Activated CD4-positive, alpha-beta T cell treated with anti-CD3 and anti-CD28 coated beads, Interleukin-2, Interleukin-4, amounts not matched to agents 100 ng/mL and 50 ng/mL, durations not matched to agents 16 hours and 8 hours (primary cell): ENCODE data around the gene PPP2R5D.

Experiments used
- DNase-seq: peaks from one replicate; pipeline ENCODE4 v3.0.0-alpha.2; 2020; ENCODE audit warnings: low spot score

Gene PPP2R5D

DNA sequence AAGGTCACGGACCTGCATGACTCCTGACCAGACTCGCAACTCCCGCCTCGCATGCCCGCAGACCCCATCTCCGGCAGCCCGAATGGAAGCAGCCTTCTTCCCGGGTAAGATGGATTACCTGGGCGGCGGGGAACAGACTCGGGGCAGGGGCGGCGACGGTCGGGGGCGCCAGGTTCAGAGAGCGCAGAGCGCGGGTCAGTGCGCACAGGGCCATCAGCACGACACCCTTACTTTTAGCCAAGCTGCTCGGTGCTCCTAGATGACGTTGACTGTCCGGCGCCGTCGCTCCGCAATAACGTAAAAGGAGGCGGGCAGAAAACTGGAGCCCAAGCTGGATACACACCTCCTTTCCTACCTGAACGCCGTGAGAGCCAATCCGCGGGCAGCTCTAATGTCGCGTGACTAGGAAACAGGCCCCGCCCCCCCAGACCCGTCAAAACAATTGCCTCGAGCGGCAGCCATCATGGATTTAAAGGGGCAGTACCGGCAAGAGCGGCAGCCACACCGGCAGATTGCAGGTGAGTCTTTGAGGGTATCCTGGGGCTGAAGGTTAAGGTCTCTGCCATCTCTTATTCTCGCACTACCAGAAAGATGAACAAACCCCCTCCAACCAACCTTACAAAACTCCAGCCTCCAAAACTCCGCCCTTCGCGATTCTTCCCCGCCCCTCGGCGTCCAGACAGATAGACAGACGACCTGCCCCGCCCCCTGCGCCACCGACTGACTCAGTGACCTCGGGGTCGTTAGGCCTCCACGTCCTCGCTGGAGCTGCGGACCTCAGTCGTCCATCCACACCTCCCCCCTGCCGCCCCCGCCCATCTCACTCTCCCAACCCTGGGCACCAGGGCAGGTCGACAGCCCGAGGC is 75.0 kb downstream of the PPP2R5D start, which contains the start of the genes KLC4 and MRPL2:
TSS of gene KLC4 (plus strand) at position 464 of the 866 bp plus-strand sequence. CDS start 1,705 bp downstream, outside the sequence.
TSS of gene MRPL2 (minus strand) at position 267 of the 866 bp plus-strand sequence. CDS start at position 214, 53 bp downstream.
- peak; percentile 98 for DNase-seq

DNA sequence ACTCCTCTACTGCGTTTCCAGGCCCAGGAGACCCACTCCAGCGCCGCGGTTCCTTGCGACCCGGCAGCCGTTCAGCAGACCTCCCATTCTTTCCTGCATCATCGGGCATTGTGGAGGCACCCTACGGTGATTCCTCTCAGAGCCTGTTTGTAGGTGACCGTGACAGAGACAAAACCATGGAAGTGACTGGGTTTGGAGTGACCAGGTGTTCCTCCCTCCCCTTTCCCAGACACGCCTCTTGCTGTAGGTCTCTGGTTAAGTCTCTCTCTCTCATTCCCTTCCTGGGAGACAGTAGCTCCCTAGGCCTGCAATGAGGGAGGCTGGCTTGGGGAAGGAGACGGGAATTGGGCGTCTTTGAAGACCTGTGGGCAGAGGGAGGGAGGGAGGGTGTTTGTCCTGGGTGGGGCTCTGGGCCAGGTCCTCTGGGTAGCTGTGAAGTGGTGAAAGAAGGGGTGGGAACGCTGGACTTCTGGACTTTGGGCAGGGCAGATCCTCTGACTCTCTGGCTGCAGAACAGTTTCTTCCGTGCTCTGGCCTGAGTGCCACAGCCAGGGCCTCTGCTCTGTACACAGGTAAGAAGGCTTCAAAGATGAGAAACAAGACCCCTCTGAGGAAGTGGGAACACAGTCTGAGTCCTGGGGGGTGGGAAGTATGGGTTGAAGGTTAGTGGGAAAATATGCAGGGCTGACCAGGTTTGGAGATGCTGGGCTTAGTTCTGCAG is 75.8 kb downstream of the PPP2R5D start:
- DNase-seq, result no peak

- no peak for DNase-seq
Measured at GRCh38 chr6:43060755-43061633, 76.6 kb downstream of the PPP2R5D start.

- DNase-seq, result no peak
Measured at GRCh38 chr6:43061861-43062260, 77.5 kb downstream of the PPP2R5D start.
